ENCODE measurements around the gene VTI1A.
"Not testable (repeated sequence)": the region's sequence is repeated elsewhere in the genome, so short reads cannot be mapped to it uniquely, and the experiment has no call there.

The VTI1A gene

GRCh38 chr10:112456533-112456932 is 9.5 kb downstream of the VTI1A start:
- no peak for DNase-seq

- DNase-seq: no peak
Observed at GRCh38 chr10:112460366-112460765, 13.4 kb downstream of the VTI1A start.

- DNase-seq: peak; percentile 61
Observed at GRCh38 chr10:112461029-112461887, 14.2 kb downstream of the VTI1A start.

GRCh38 chr10:112464074-112464473 is 17.1 kb downstream of the VTI1A start:
- not testable (repeated sequence) for DNase-seq

GRCh38 chr10:112465299-112465883 is 18.4 kb downstream of the VTI1A start:
- no peak for DNase-seq

- DNase-seq: no peak
Observed at GRCh38 chr10:112466802-112467201, 19.8 kb downstream of the VTI1A start.

- DNase-seq: no peak
Observed at GRCh38 chr10:112467541-112468075, 20.6 kb downstream of the VTI1A start.

- no peak for DNase-seq
Observed at GRCh38 chr10:112471878-112472487, 25.0 kb downstream of the VTI1A start.

- no peak for DNase-seq
Observed at GRCh38 chr10:112475575-112476218, 28.7 kb downstream of the VTI1A start.

- no peak for DNase-seq
Observed at GRCh38 chr10:112481602-112482001, 34.6 kb downstream of the VTI1A start.

- DNase-seq: no peak
Observed at GRCh38 chr10:112484399-112484798, 37.4 kb downstream of the VTI1A start.

GRCh38 chr10:112487964-112488363 is 40.9 kb downstream of the VTI1A start:
- DNase-seq: no peak

GRCh38 chr10:112490545-112490944 is 43.5 kb downstream of the VTI1A start:
- no peak for DNase-seq

GRCh38 chr10:112491144-112491543 is 44.1 kb downstream of the VTI1A start:
- DNase-seq: no peak

GRCh38 chr10:112492736-112493135 is 45.7 kb downstream of the VTI1A start:
- no peak for DNase-seq

GRCh38 chr10:112497347-112497950 is 50.4 kb downstream of the VTI1A start:
- DNase-seq: no peak

GRCh38 chr10:112498806-112499205 is 51.8 kb downstream of the VTI1A start:
- DNase-seq: no peak

- not testable (repeated sequence) for DNase-seq
Observed at GRCh38 chr10:112499985-112500384, 53.0 kb downstream of the VTI1A start.

- DNase-seq: no peak
Observed at GRCh38 chr10:112502536-112502935, 55.5 kb downstream of the VTI1A start.

GRCh38 chr10:112503643-112504042 is 56.6 kb downstream of the VTI1A start:
- no peak for DNase-seq

- no peak for DNase-seq
Observed at GRCh38 chr10:112507046-112507445, 60.0 kb downstream of the VTI1A start.

GRCh38 chr10:112507988-112508387 is 61.0 kb downstream of the VTI1A start:
- DNase-seq: no peak
